HG02759 (cell line): ENCODE measurements around the gene MYO10.
"Not testable (repeated sequence)": the region's sequence is repeated elsewhere in the genome, so short reads cannot be mapped to it uniquely, and the experiment has no call there.

Experiments
- ATAC-seq: cut with Tn5 transposase; IDR thresholded peaks from one replicate; pipeline ENCODE4 v1.9.1; 2021; ENCODE audit warnings: mild to moderate bottlenecking, moderate library complexity; ENCODE audit not compliant: unreplicated experiment

MYO10 gene

GRCh38 chr5:16679863-16680262 lies 256.2 kb downstream of the MYO10 start:
- ATAC-seq = no peak

GRCh38 chr5:16679190-16679589 lies 256.9 kb downstream of the MYO10 start:
- ATAC-seq = no peak

- ATAC-seq = no peak
Measured at GRCh38 chr5:16675806-16676205, 260.3 kb downstream of the MYO10 start.

- no peak for ATAC-seq
Measured at GRCh38 chr5:16674750-16675149, 261.3 kb downstream of the MYO10 start.

- no peak for ATAC-seq
Measured at GRCh38 chr5:16673241-16674201, 262.6 kb downstream of the MYO10 start.

GRCh38 chr5:16671208-16671607 lies 264.9 kb downstream of the MYO10 start:
- ATAC-seq = no peak

- ATAC-seq = no peak
Measured at GRCh38 chr5:16669776-16670175, 266.3 kb downstream of the MYO10 start.

- no peak for ATAC-seq
Measured at GRCh38 chr5:16668631-16669030, 267.5 kb downstream of the MYO10 start.

GRCh38 chr5:16668194-16668593 lies 267.9 kb downstream of the MYO10 start:
- ATAC-seq = no peak

- ATAC-seq = no peak
Measured at GRCh38 chr5:16666883-16667398, 269.1 kb downstream of the MYO10 start.

GRCh38 chr5:16666130-16666882 lies 269.8 kb downstream of the MYO10 start:
- ATAC-seq = no peak

- ATAC-seq = no peak
Measured at GRCh38 chr5:16665601-16666000, 270.5 kb downstream of the MYO10 start.

GRCh38 chr5:16664368-16664767 lies 271.7 kb downstream of the MYO10 start:
- no peak for ATAC-seq

GRCh38 chr5:16663840-16664239 lies 272.2 kb downstream of the MYO10 start:
- ATAC-seq = no peak

GRCh38 chr5:16661713-16662112 lies 274.4 kb downstream of the MYO10 start:
- no peak for ATAC-seq

- ATAC-seq = no peak
Measured at GRCh38 chr5:16660982-16661381, 275.1 kb downstream of the MYO10 start.

- ATAC-seq = no peak
Measured at GRCh38 chr5:16659536-16659935, 276.6 kb downstream of the MYO10 start.

- no peak for ATAC-seq
Measured at GRCh38 chr5:16656561-16657191, 279.4 kb downstream of the MYO10 start.

- ATAC-seq = no peak
Measured at GRCh38 chr5:16654647-16655334, 281.3 kb downstream of the MYO10 start.

- not testable (repeated sequence) for ATAC-seq
Measured at GRCh38 chr5:16648739-16649138, 287.3 kb downstream of the MYO10 start.
